ENCODE data around the gene PLEKHA5. TPM values are rescaled to one million over a fixed set of nuclear protein-coding genes. Genes with fewer than 3 reads are reported as not detected.

Gene PLEKHA5
- total RNA-seq, 1 experiment from 2014 or later, result 6.3 TPM

- H3K27me3 ChIP-seq (ENCODE audit: control insufficient read depth, insufficient read depth, low read length), result no peaks in the 10 kb centered on the region
- no peak for DNase-seq (ENCODE audit: low read depth, low spot score)
- TF ChIP-seq TCF7L2 (IDR thresholded peaks at IDR 0.05; ENCODE audit: low read depth, low read length) (no peak), POLR2AphosphoS5 (IDR thresholded peaks at IDR 0.05; ENCODE audit: low read depth, low read length) (no peak), SIN3A (IDR thresholded peaks at IDR 0.05; ENCODE audit: borderline replicate concordance, insufficient read depth, low read depth, low read length) (no peak)
- TF ChIP-seq, protein P1, sequence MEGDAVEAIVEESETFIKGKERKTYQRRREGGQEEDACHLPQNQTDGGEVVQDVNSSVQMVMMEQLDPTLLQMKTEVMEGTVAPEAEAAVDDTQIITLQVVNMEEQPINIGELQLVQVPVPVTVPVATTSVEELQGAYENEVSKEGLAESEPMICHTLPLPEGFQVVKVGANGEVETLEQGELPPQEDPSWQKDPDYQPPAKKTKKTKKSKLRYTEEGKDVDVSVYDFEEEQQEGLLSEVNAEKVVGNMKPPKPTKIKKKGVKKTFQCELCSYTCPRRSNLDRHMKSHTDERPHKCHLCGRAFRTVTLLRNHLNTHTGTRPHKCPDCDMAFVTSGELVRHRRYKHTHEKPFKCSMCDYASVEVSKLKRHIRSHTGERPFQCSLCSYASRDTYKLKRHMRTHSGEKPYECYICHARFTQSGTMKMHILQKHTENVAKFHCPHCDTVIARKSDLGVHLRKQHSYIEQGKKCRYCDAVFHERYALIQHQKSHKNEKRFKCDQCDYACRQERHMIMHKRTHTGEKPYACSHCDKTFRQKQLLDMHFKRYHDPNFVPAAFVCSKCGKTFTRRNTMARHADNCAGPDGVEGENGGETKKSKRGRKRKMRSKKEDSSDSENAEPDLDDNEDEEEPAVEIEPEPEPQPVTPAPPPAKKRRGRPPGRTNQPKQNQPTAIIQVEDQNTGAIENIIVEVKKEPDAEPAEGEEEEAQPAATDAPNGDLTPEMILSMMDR (IDR thresholded peaks at IDR 0.05), result no peak
- TF ChIP-seq, protein P2, sequence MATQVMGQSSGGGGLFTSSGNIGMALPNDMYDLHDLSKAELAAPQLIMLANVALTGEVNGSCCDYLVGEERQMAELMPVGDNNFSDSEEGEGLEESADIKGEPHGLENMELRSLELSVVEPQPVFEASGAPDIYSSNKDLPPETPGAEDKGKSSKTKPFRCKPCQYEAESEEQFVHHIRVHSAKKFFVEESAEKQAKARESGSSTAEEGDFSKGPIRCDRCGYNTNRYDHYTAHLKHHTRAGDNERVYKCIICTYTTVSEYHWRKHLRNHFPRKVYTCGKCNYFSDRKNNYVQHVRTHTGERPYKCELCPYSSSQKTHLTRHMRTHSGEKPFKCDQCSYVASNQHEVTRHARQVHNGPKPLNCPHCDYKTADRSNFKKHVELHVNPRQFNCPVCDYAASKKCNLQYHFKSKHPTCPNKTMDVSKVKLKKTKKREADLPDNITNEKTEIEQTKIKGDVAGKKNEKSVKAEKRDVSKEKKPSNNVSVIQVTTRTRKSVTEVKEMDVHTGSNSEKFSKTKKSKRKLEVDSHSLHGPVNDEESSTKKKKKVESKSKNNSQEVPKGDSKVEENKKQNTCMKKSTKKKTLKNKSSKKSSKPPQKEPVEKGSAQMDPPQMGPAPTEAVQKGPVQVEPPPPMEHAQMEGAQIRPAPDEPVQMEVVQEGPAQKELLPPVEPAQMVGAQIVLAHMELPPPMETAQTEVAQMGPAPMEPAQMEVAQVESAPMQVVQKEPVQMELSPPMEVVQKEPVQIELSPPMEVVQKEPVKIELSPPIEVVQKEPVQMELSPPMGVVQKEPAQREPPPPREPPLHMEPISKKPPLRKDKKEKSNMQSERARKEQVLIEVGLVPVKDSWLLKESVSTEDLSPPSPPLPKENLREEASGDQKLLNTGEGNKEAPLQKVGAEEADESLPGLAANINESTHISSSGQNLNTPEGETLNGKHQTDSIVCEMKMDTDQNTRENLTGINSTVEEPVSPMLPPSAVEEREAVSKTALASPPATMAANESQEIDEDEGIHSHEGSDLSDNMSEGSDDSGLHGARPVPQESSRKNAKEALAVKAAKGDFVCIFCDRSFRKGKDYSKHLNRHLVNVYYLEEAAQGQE (IDR thresholded peaks at IDR 0.05; ENCODE audit: insufficient read depth in 1 of 2, low read depth in 2 of 2, low read length in 1 of 2), result no peak
- H3K4me1 ChIP-seq (ENCODE audit: control insufficient read depth, insufficient read depth, low read length), result no peaks in the 10 kb centered on the region
- no peaks in the 10 kb centered on the region for H3K9me3 ChIP-seq (ENCODE audit: control insufficient read depth, insufficient read depth, low read depth, low read length)
- intact Hi-C loops (cut with micrococcal nuclease; ENCODE audit: unreplicated experiment) (no loop called here), in situ Hi-C loops (cut with HindIII; ENCODE audit: low pct_unique_long_range_greater_than_20kb, low sequenced_read_pairs) (no loop called here)
- H3K4me3 ChIP-seq (ENCODE audit: low read depth in 2 of 2, low read length in 2 of 2), result no peak overlapping the region
- POLR2A ChIA-PET, result no interaction called here
- H3K27ac ChIP-seq (ENCODE audit: low read length), result no peak overlapping the region
- no TSS peak for BruUV-seq (replicated peaks)
- CTCF ChIA-PET, result no interaction called here
- ATAC-seq, result no peak
- no peaks in the 10 kb centered on the region for H3K36me3 ChIP-seq (ENCODE audit: control insufficient read depth, insufficient read depth, low read length)
These were observed 70.7 kb downstream of the PLEKHA5 start for GRCh38 chr12:19200261-19200660.

DNA sequence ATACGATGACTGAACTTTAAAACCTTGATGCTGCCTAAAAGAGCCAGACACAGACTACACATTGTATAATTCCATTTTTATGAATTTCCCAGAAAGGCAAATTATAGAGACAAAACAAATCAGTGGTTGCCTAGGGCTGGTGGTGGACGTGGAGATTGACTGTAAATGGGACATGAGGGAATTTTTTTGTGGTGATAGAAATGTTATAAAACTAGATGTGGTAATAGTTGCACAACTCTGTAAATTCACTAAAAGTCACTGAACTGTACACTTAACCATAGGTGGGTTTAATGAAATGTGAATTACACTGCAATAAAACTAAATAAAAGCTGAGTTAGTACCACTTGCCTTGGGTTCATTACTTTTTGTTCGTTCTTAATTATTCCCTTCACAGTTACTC lies 72.1 kb downstream of the PLEKHA5 start:
- intact Hi-C loops (cut with micrococcal nuclease; ENCODE audit: unreplicated experiment), result no loop called here
- H3K9me3 ChIP-seq (ENCODE audit: control insufficient read depth, insufficient read depth, low read depth, low read length), result no peaks in the 10 kb centered on the region
- ATAC-seq (no peak), DNase-seq (ENCODE audit: low read depth, low spot score) (no peak)
- no peaks in the 10 kb centered on the region for H3K27me3 ChIP-seq (ENCODE audit: control insufficient read depth, insufficient read depth, low read length)
- TF ChIP-seq, protein P2 (IDR thresholded peaks at IDR 0.05; ENCODE audit: insufficient read depth in 1 of 2, low read depth in 2 of 2, low read length in 1 of 2), result no peak
- no peak for TF ChIP-seq POLR2AphosphoS5 (IDR thresholded peaks at IDR 0.05; ENCODE audit: low read depth, low read length)
- no peak for TF ChIP-seq SIN3A (IDR thresholded peaks at IDR 0.05; ENCODE audit: borderline replicate concordance, insufficient read depth, low read depth, low read length)
- TF ChIP-seq, protein P1 (IDR thresholded peaks at IDR 0.05), result no peak
- no peak for TF ChIP-seq TCF7L2 (IDR thresholded peaks at IDR 0.05; ENCODE audit: low read depth, low read length)
- ChIA-PET POLR2A (no interaction called here), CTCF (no interaction called here)
- H3K4me3 ChIP-seq (ENCODE audit: low read depth in 2 of 2, low read length in 2 of 2), result no peak overlapping the region
- in situ Hi-C loops (cut with HindIII; ENCODE audit: low pct_unique_long_range_greater_than_20kb, low sequenced_read_pairs), result no loop called here
- no peak overlapping the region for H3K27ac ChIP-seq (ENCODE audit: low read length)
- no peaks in the 10 kb centered on the region for H3K36me3 ChIP-seq (ENCODE audit: control insufficient read depth, insufficient read depth, low read length)
- H3K4me1 ChIP-seq (ENCODE audit: control insufficient read depth, insufficient read depth, low read length), result no peaks in the 10 kb centered on the region
- BruUV-seq (replicated peaks), result no TSS peak
